AG10803 (cell line): ENCODE data around the gene ADARB2.
"Not testable (repeated sequence)": the region's sequence is repeated elsewhere in the genome, so short reads cannot be mapped to it uniquely, and the experiment has no call there.

Source experiments
- DNase-seq: peaks from one replicate; pipeline ENCODE4 v3.0.0; 2010; ENCODE audit warnings: low read depth
- H3K4me3 ChIP-seq: 2 replicates; pipeline ENCODE4 v1.5.1; 2011; ENCODE audit warnings: mild to moderate bottlenecking, low read length, control low read depth
- CTCF ChIP-seq: conservative IDR thresholded peaks from 2 replicates; pipeline ENCODE4 v1.5.1; 2011; ENCODE audit warnings: mild to moderate bottlenecking, low read length, control low read depth, inconsistent platforms

Gene ADARB2

GRCh38 chr10:1327759-1328158, 409.6 kb downstream of the ADARB2 start:
- no peak for TF ChIP-seq CTCF
- no peak for DNase-seq
- no peak overlapping the region for H3K4me3 ChIP-seq

- not testable (repeated sequence) for DNase-seq, H3K4me3 ChIP-seq
Observed at GRCh38 chr10:1326514-1326913, 410.8 kb downstream of the ADARB2 start.

- H3K4me3 ChIP-seq: no peak overlapping the region
- TF ChIP-seq CTCF: no peak
- no peak for DNase-seq
Observed at GRCh38 chr10:1324903-1325302, 412.4 kb downstream of the ADARB2 start.

GRCh38 chr10:1323951-1324350, 413.4 kb downstream of the ADARB2 start:
- H3K4me3 ChIP-seq: no peak overlapping the region
- DNase-seq: no peak

GRCh38 chr10:1320739-1321320, 416.5 kb downstream of the ADARB2 start:
- DNase-seq: no peak
- no peak overlapping the region for H3K4me3 ChIP-seq
- TF ChIP-seq CTCF: no peak

More at GRCh38 chr10:1323951-1324350, 413.4 kb downstream of the ADARB2 start:
- TF ChIP-seq CTCF: no peak

GRCh38 chr10:1316809-1317143, 420.5 kb downstream of the ADARB2 start:
- no peak for TF ChIP-seq CTCF
- no peak overlapping the region for H3K4me3 ChIP-seq
- DNase-seq: no peak

GRCh38 chr10:1316121-1316808, 421.1 kb downstream of the ADARB2 start:
- no peak for DNase-seq
- H3K4me3 ChIP-seq: no peak overlapping the region
- TF ChIP-seq CTCF: no peak
